ENCODE data around the gene SART1.

Gene SART1

GRCh38 chr11:66003291-66003690 lies 41.8 kb downstream of the SART1 start:
- TF ChIP-seq CTCF (IDR thresholded peaks at IDR 0.05; ENCODE audit: insufficient read depth, low read length, missing control alignments): no peak
- no peak for DNase-seq (ENCODE audit: low read depth, low spot score)
- H3K4me3 ChIP-seq (ENCODE audit: low read depth, low read length): peak overlapping the region; percentile 94
- ChIA-PET CTCF (interaction anchor here (1.1 to 4.6 kb wide), 3 partner anchors 19 to 132 kb away, joined by 3 to 23 read pairs (median 11); no protein-coding TSS in a partner anchor), POLR2A (interaction anchor here (1.1 to 1.4 kb wide), 2 partner anchors 115 to 143 kb away, joined by 3 to 6 read pairs; partner anchors contain the start of genes FIBP and MUS81)

GRCh38 chr11:66004186-66004585 lies 42.7 kb downstream of the SART1 start:
- DNase-seq (ENCODE audit: low read depth, low spot score): no peak
- H3K4me3 ChIP-seq (ENCODE audit: low read depth, low read length): no peak overlapping the region
- CTCF ChIA-PET: interaction anchor here (1.3 to 4.6 kb wide), 3 partner anchors 18 to 133 kb away, joined by 3 to 23 read pairs (median 4); no protein-coding TSS in a partner anchor
- TF ChIP-seq CTCF (IDR thresholded peaks at IDR 0.05; ENCODE audit: insufficient read depth, low read length, missing control alignments): no peak
- POLR2A ChIA-PET: no interaction called here

GRCh38 chr11:66006134-66006890 lies 44.8 kb downstream of the SART1 start:
- DNase-seq (ENCODE audit: low read depth, low spot score): no peak
- no peak overlapping the region for H3K4me3 ChIP-seq (ENCODE audit: low read depth, low read length)
- POLR2A ChIA-PET: interaction anchor here (0.6 kb wide), 1 partner anchor 9 kb away, joined by 4 read pairs; no protein-coding TSS in a partner anchor
- CTCF ChIA-PET: interaction anchor here (0.9 to 4.6 kb wide), 4 partner anchors 15 to 122 kb away, joined by 3 to 23 read pairs (median 8); no protein-coding TSS in a partner anchor
- TF ChIP-seq CTCF (IDR thresholded peaks at IDR 0.05; ENCODE audit: insufficient read depth, low read length, missing control alignments): no peak

- CTCF ChIA-PET: interaction anchor here (4.2 to 7.8 kb wide), 2 partner anchors 16 to 39 kb away, joined by 13 to 72 read pairs; no protein-coding TSS in a partner anchor
- POLR2A ChIA-PET: no interaction called here
- no peak overlapping the region for H3K4me3 ChIP-seq (ENCODE audit: low read depth, low read length)
- no peak for TF ChIP-seq CTCF (IDR thresholded peaks at IDR 0.05; ENCODE audit: insufficient read depth, low read length, missing control alignments)
- DNase-seq (ENCODE audit: low read depth, low spot score): no peak
These were observed 45.3 kb downstream of the SART1 start for GRCh38 chr11:66006891-66007176.

GRCh38 chr11:66007201-66007634 lies 45.7 kb downstream of the SART1 start:
- no peak for TF ChIP-seq CTCF (IDR thresholded peaks at IDR 0.05; ENCODE audit: insufficient read depth, low read length, missing control alignments)
- ChIA-PET CTCF (interaction anchor here (1.7 to 7.8 kb wide), 3 partner anchors 16 to 252 kb away, joined by 4 to 72 read pairs (median 13); no protein-coding TSS in a partner anchor), POLR2A (no interaction called here)
- DNase-seq (ENCODE audit: low read depth, low spot score): no peak
- no peak overlapping the region for H3K4me3 ChIP-seq (ENCODE audit: low read depth, low read length)

GRCh38 chr11:66008095-66008467 lies 46.5 kb downstream of the SART1 start:
- ChIA-PET CTCF (interaction anchor here (0.8 to 7.8 kb wide), 5 partner anchors 15 to 251 kb away, joined by 3 to 72 read pairs (median 4); no protein-coding TSS in a partner anchor), POLR2A (no interaction called here)
- no peak for TF ChIP-seq CTCF (IDR thresholded peaks at IDR 0.05; ENCODE audit: insufficient read depth, low read length, missing control alignments)

More at GRCh38 chr11:66008095-66008467, 46.5 kb downstream of the SART1 start:
- H3K4me3 ChIP-seq (ENCODE audit: low read depth, low read length): no peak overlapping the region
- no peak for DNase-seq (ENCODE audit: low read depth, low spot score)
